Left colon (tissue), 2 donors: ENCODE data around the gene CDAN1. TPM values are rescaled to one million over a fixed set of nuclear protein-coding genes. Genes with fewer than 3 reads are reported as not detected.

ENCODE experiments used
- ATAC-seq: fragments of 200-7000 bp; cut with Tn5 transposase; one replicate; pipeline ENCODE4 v1.9.1; 2020; ENCODE audit warnings: mild to moderate bottlenecking, moderate library complexity
- DNase-seq, 2 donors: peaks; one replicate each; pipeline ENCODE4 v3.0.0-alpha.2; 2020
- intact Hi-C, 2 donors: fragments of 100-400 bp; cut with DNase I in 1 of 2; cut with micrococcal nuclease in 1 of 2; formaldehyde crosslinking; loops; one replicate each; pipeline versions ENCODE4 v1.11.2 to v1.14.0; 2022; cut with DNase I, micrococcal nuclease
- total RNA-seq, 2 donors: library from RNA; stranded (reverse); fragmentation: NEBNext Ultra II Directional; extraction: Animal tissue kit (Norgen Biotek cat#: 25700); gene quantifications; one replicate each; pipeline ENCODE4 v1.2.1, GENCODE V29; 2021
- donor health status: DM: no; HTN: no; CAD: no.
- donor health status: DM: yes; HTN: yes; CAD: no.

The CDAN1 gene
- total RNA-seq, 2 donors from 2014 or later, result 13.8 TPM

DNA sequence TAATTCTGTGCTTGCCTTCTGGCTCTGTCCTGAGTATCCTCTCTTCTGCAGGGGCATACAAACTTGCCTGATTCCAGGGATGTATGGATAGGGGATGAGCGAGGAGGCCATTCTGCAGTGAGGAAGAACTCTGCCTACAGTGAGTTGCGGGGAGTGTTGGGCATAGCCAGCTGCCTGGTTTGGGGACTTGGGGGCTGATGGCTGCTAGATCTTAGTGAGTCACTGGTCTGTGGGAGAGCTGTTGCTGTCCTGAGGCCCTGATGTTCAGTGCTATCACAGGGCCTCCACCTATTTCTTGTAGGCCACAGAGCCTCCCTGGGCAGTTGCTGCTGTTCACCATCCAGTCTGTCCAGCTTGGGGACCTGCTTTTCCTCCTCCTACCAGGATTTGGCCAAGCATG, 20.3 kb downstream of the CDAN1 start:
- intact Hi-C loops, result no loop called here
- ATAC-seq (no peak), DNase-seq (no peak)

DNA sequence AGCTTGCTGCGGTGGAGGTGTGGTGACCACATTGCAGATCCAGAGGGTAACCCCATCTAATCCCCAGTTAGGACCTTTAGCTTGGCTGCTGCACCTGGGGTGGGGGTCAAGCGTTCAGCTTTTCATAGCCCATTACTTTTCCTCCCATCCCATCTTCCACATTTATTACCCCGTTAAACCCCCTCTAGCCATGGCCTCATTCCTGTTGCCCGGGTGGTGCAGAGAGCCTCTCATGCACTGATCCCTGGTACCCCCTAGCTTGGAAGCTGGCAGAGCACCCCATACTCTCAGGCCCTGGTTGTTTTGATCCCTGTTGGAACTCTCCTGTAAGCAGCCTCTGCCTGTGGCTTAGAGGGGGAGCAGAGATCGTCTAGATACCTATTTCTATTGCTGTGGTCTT, 20.8 kb downstream of the CDAN1 start:
- DNase-seq, result no peak
- no peak for ATAC-seq
- intact Hi-C loops, result no loop called here

DNA sequence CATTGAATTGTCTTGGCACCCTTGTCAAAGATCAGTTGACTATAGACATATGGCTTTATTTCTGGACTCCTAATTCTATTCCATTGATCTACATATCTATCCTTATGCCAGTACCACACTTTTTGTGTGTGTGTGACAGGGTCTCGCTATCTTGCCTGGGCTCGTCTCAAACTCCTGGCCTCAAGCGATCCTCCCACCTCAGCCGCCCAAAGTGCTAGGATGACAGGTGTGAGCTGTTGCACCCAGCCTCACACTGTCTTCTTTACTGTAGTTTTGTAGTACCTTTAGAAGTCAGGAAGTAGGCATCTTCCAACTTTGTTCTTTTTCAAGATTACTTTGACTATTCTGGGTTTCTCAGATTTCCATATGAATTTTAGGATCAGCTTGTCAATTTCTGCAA, 24.3 kb downstream of the CDAN1 start:
- DNase-seq (no peak), ATAC-seq (no peak)
- intact Hi-C loops, result no loop called here

DNA sequence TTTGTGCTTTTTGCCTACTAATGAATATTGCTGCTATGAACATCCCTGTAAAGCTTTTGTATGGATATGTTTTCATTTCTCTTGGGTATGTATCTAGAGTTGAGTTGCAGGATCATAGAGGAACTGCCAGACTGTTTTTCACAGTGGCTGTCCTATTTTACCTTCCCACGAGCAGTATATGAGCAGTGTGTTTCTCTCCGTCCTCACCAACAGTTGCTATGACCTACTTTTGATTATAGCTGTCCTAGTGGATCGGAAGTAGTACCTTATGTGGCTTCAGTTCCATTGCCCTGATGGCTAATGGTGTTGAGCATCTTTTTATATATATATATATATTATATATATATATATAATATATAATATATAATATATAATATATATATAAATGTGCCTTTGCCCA, 25.2 kb downstream of the CDAN1 start:
- intact Hi-C loops, result no loop called here
- DNase-seq (no peak), ATAC-seq (no peak)

DNA sequence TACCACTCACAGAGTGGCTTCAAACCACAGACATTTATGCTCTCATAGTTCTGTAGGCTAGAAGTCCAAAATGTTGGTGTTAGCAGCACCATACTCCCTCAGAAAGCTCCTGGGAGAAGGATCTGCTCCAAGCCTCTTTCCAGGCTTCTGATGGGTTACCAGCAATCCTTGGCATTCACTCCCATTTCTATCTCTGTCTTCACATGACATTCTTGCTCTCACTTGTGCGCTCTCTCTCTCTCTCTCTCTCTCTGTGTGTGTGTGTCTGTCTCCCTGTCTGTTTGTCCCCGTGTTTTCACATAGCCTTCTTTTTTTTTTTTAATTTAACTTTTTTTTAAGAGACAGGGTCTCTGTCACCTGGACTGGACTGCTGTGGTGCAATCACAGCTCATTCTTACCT, 26.3 kb downstream of the CDAN1 start:
- intact Hi-C loops, result no loop called here
- DNase-seq (no peak), ATAC-seq (no peak)

DNA sequence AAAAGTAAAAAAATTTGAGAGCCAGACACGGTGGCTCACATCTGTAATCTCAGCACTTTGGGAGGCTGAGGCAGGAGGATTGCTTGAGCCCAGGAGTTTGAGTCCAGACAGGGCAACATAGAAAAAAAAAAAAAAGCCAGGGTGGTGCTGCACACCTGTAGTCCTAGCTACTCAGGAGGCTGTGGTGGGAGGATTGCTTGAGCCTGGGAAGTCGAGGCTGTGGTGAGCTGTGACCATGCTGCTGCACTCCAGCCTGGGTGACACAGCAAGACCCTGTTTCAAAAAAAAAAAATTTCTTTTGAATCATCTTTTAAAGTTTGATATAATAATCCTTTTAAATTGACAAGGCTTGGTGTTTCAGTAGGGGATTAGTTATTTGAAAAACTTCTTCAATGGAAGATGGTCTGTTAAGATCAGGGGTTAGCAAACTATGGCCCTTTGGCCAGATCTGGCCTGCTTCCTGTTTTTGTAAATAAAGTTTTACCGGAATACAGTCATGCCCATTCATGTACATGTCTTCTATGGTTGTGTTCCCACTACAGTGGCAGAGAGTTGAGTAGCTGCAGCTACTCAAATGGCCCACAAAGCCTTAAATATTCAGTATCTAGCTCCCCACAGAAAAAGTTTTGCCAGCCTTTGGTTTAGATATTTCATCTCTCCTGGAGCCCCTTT, 28.9 kb downstream of the CDAN1 start:
- ATAC-seq, result no peak
- intact Hi-C loops, result loop anchor here in 1 of 2 donors (10.0 kb wide), 1 partner anchor 217 kb away; the partner anchor contains the start of gene TTBK2
- no peak for DNase-seq

DNA sequence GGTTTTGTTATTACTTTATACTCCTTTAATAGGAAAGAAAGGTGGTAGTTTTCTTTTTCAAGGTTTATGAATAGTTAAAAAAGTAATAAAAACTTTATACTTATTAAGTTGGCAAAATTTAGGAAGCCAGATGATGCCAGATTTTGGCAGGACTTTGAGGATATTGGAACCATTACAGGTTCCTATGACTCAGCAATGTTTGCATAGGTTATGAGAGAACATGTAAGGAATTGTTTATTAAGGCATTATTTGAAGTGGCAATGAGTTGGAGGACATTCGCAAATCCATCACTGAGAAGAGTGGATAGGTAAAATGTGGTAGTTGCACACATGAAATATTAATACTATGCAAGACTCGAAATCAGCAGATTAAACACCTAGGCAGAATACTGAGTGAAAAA, 29.9 kb downstream of the CDAN1 start:
- intact Hi-C loops, result loop anchor here in 1 of 2 donors (10.0 kb wide), 1 partner anchor 218 kb away; the partner anchor contains the start of gene TTBK2
- ATAC-seq (no peak), DNase-seq (no peak)

DNA sequence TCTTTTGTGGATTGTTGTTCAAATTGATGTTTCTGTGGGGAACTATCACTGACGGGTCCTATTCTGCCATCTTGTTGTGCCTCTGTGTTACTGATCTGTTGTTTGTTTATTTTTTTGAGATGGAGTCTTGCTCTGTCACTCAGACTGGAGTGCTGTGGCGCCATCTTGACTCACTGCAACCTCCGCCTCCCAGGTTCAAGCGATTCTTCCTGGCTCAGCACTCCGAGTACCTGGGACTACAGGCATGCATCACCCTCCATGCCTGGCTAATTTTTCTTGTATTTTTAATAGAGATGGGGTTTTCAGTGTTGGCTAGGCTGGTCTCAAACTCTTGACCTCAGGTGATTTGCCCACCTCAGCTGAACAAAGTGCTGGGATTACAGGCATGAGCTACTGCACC, 31.6 kb downstream of the CDAN1 start:
- intact Hi-C loops, result loop anchor here in 1 of 2 donors (10.0 kb wide), 1 partner anchor 219 kb away; the partner anchor contains the start of gene TTBK2
- no peak for ATAC-seq

DNA sequence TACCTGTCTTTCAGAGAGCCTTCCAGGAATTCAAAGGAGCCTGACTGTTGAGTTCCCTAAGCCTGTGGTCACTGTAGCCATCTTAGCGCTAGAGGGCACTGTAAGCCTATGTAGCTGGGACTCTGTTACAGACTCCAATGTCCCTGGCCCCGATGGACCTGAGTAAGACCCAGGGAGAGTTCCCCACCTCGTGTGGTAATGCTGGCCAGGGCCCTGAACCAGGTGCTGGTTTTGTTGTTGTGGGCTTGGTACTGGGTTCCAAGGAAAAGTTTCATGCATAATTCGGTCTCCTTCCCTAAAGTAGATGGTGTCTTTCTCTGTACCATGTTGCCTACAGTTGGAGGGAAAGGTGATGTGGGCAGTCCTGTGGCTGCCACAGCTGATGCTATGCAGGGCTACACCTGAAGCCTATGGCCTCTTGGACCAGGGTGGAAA, 32.4 kb downstream of the CDAN1 start:
- intact Hi-C loops, result loop anchor here in 1 of 2 donors (10.0 kb wide), 1 partner anchor 220 kb away; the partner anchor contains the start of gene TTBK2
- DNase-seq, result peak; percentile 39 to 70
- peak; percentile 96 for ATAC-seq

More for the DNA sequence above, 31.6 kb downstream of the CDAN1 start:
- no peak for DNase-seq

DNA sequence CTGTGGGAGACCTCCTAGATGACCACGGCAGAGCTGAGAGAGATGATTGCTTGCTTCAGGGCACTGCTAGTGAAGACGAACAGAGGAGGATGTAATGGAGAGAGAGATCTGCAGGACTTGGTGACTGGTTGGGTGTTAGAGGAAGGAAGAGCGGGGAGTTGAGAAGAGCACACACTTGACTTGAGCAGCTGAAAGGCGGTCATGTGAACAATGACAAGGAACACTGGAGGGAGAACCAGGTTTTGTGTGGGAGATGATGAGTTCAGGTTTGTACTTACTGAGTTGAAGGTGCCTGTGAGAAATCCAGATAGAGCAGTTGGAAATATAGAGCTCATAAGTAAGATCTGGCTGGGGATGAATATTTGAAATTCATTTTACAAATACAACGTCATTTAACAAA, 40.3 kb downstream of the CDAN1 start:
- intact Hi-C loops, result no loop called here

DNA sequence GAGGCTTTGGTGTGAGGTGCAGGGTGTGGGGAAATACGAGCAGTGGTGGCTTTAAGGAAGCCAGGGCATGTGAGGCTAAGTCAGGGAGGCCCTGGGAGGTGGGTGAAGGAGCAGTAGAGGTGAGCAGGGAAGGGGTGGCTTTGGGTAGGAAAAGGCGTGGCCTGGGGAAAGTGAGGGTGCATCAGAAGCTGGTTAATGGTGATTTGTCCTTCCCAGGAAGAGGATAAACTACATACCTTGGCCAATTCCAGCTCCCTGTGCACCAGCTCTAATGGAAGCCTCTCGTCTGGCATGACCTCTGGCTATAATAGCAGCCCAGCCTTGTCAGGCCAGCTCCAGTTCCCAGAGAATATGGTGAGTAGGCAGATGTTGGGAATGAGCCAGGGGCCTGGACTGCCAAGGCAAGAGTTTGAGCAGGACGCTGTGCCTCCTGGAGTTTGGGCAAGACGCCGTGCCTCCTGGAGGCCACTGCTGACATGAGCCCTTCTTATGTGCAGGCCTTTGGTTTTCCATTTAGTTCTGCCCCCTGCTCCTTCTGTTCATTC, 41.3 kb downstream of the CDAN1 start:
- DNase-seq (no peak), ATAC-seq (no peak)
- intact Hi-C loops, result no loop called here

More for the DNA sequence above, 40.3 kb downstream of the CDAN1 start:
- ATAC-seq, result no peak
- DNase-seq, result no peak

DNA sequence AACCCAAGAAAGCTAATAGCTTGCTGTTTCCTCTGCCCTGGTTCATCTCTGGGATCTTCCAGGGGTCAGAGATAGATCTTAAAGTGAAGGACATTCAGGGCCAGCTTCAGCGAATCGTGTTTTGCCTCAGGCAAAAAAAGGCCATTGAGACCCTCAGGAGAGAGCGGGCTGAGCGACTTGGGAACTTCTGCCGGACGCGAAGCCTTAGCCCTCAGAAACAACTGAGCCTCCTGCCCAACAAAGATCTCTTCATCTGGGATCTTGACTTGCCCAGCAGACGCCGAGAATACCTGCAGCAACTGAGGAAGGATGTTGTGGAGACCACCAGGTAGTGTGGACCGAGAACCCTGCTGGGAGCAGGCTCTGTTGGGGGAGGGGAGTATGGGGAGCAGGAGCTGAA, 42.5 kb downstream of the CDAN1 start:
- DNase-seq (no peak), ATAC-seq (no peak)
- intact Hi-C loops, result no loop called here

DNA sequence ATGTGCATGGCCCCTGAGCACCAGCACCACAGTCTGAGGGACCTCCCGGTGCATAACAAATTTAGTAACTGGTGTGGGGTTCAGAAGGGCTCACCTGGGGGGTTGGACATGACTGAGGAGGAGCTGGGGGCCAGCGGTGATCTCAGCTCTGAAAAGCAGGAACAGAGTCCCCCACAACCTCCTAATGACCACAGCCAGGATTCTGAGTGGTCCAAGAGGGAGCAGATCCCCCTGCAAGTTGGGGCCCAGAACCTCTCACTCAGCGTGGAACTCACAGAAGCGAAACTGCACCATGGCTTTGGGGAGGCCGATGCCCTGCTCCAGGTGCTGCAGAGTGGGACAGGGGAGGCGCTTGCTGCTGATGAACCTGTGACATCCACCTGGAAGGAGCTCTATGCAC, 43.0 kb downstream of the CDAN1 start:
- intact Hi-C loops, result no loop called here
- DNase-seq, result no peak
- ATAC-seq, result no peak

DNA sequence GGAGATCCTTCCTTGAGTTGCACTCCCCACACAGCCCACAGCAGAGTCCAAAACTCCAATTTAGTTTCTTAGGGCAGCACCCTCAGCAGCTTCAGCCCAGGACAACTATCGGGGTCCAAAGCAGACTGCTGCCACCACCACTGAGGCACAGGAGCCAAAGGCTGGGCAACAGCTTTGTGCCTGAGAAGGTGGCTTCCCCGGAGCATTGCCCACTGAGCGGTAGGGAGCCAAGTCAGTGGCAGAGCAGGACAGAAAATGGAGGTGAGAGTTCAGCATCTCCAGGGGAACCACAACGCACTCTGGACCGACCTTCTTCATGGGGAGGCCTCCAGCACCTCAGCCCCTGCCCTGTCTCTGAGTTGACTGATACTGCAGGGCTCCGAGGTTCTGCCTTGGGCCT, 43.4 kb downstream of the CDAN1 start:
- ATAC-seq, result no peak
- intact Hi-C loops, result no loop called here
- no peak for DNase-seq

DNA sequence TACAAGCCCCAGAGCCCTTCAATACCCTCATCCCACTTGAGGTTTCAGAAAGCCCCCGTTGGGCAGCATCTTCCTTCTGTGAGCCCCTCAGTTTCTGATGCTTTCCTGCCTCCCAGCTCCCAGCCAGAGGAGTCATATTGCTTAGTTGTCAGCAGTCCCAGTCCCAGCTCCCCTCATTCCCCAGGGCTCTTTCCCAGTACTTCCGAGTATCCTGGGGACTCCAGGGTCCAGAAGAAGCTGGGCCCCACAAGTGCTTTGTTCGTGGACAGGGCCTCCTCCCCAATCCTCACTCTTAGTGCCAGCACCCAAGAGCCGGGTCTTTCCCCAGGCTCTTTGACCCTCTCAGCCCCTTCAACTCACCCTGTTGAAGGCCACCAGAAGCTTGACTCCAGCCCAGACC, 43.9 kb downstream of the CDAN1 start:
- DNase-seq (no peak), ATAC-seq (no peak)
- intact Hi-C loops, result no loop called here

DNA sequence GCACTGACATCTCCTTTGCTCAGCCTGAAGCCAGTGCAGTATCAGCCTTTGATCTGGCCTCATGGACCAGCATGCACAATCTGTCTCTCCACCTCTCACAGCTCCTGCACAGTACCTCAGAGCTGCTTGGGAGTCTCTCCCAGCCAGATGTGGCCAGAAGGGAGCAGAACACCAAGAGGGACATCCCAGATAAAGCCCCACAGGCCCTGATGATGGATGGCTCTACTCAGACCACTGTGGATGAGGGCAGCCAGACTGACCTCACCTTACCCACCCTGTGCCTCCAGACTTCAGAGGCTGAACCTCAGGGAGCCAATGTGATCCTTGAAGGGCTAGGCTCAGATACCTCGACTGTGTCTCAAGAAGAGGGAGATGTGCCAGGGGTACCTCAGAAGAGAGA, 44.4 kb downstream of the CDAN1 start:
- intact Hi-C loops, result no loop called here
- ATAC-seq, result no peak
- DNase-seq, result no peak

DNA sequence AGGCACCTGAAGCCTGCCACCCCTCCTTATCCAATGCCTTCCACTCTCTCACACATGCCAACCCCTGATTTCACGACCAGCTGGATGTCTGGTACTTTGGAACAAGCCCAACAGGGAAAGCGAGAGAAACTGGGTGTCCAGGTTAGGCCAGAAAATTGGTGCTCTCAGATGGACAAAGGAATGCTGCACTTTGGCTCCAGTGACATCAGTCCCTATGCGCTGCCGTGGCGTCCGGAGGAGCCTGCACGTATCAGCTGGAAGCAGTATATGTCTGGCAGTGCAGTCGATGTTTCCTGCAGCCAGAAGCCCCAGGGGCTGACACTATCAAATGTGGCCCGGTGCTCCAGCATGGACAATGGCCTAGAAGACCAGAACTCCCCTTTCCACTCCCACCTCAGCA, 45.2 kb downstream of the CDAN1 start:
- no peak for DNase-seq
- no peak for ATAC-seq
- intact Hi-C loops, result no loop called here

DNA sequence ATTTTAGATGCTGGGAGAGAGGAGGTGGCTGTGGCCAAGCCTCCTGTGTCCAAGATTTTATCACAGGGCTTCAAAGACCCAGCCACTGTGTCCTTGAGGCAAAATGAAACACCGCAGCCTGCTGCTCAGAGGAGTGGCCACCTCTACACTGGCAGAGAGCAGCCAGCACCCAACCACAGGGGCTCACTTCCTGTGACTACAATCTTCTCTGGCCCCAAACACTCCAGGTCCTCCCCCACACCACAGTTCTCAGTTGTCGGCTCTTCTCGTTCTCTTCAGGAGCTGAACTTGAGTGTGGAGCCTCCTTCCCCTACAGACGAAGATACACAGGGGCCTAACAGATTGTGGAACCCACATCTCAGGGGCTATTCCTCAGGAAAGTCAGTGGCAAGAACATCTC, 45.6 kb downstream of the CDAN1 start:
- intact Hi-C loops, result no loop called here
- ATAC-seq (no peak), DNase-seq (no peak)

DNA sequence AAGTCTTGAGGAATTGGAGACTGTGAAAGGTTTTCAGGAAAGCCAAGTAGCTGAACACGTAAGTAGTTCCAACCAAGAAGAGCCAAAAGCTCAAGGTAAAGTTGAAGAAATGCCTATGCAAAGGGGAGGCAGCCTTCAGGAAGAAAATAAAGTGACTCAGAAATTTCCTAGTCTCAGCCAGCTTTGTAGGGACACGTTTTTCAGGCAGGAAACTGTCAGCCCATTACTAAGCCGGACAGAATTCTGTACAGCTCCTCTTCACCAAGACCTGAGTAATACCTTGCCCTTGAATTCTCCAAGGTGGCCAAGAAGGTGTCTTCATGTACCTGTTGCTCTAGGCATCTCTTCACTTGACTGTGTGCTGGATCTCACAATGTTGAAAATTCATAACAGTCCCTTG, 48.6 kb downstream of the CDAN1 start:
- ATAC-seq, result no peak
- no peak for DNase-seq

DNA sequence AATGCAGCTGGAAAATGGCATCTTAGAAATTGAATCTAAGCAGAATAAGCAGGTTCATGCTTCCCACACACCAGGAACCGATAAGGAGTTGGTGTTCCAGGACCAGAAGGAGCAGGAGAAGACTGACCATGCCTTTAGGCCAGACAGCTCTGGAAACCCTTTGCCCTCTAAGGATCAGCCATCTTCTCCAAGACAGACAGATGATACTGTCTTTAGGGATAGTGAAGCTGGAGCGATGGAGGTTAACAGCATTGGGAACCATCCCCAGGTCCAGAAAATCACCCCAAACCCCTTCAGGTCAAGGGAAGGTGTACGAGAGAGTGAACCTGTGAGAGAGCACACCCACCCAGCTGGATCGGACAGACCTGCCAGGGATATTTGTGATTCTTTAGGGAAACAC, 49.2 kb downstream of the CDAN1 start:
- ATAC-seq (no peak), DNase-seq (no peak)
- intact Hi-C loops, result no loop called here

More for the DNA sequence above, 48.6 kb downstream of the CDAN1 start:
- intact Hi-C loops, result no loop called here

DNA sequence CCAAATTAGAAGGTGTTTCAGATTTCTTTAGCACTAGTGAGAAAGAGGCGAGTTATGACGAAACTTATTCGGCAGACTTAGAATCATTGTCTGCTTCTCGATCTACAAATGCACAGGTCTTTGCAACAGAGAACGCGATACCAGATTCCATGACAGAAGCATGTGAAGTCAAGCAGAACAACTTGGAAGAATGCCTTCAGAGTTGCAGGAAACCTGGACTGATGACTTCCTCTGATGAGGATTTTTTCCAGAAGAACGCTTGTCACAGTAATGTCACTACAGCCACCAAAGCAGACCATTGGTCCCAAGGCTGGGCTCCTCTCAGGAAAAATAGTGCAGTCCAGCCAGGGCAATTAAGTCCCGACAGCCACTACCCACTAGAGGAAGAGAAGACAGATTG, 50.6 kb downstream of the CDAN1 start:
- no peak for ATAC-seq
- no peak for DNase-seq
- intact Hi-C loops, result no loop called here
